Suppressor macrophage (primary cell): ENCODE data around the gene ADAMTS6.

Experiments
- DNase-seq, 4 experiments: peaks; one replicate each; pipeline ENCODE4 v3.0.0-alpha.2; 2020 to 2022

The ADAMTS6 gene

GRCh38 chr5:65142511-65143011 lies 339.2 kb downstream of the ADAMTS6 start:
- no peak for DNase-seq

- no peak for DNase-seq
Measured at GRCh38 chr5:65142016-65142415, 339.7 kb downstream of the ADAMTS6 start.

DNA sequence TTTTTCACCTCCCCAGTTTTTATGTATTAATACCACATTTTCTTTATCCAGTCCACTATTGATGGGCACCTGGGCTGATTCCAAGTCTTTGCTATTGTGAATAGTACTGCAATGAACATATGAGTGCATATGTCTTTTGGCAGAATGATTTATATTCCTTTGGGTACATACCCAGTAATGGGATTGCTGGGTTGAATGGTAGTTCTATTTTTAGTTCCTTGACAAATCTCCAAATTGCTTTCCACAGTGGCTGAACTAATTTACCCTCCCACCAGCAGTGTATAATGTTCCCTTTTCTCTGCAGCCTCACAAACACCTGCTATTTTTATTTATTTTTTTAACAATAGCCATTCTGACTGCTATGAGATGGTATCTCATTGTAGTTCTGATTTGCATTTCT lies 340.2 kb downstream of the ADAMTS6 start:
- DNase-seq: no peak

GRCh38 chr5:65137631-65138030 lies 344.1 kb downstream of the ADAMTS6 start:
- DNase-seq: no peak

DNA sequence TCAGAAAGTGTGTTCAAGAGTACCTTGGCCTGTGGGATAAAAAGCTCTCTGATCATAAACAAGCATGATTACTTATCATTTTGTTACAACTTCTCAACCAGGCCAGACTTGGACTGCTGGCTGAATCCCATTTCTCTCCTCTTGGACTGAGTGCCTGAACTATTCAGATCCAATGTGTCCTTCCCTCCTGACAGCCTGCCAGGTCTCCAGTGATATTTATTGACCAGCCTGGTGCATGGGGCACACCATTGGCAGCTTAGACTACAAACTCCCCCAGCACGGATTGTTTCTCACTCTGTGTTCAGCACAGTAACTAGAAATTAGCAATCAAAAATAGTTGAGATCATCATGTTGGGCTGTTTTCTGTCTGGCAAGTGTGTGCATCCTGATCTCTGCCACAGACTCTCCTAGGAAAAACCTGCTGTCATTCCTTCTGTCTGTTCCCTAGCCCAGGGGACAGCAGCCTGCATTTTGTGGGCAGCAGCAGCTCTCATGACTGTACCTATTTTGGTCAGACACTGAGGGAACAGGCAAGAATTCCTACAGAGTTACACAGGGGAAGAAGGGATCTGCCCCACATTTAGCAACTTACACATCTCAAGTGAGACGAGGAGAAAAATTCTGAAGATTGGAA lies 348.1 kb downstream of the ADAMTS6 start:
- DNase-seq: no peak

DNA sequence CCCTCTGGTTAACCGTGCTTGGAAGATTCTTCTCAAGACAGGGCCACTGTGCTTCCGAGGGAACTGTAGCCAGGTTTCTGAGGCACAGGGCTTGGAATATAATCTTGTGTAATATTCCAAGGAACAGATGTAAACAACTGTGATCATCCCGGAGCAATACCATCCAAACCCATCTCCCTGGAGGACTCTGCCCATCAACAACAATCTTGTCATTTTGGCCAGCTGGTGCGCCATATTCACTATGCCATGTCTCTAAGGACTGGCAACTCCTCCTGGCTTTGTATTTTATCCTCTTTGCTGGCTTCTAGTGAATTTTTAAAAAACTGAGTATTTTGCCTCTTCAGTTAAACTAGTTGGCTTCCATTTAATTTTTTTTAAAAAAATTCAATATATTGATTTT lies 349.3 kb downstream of the ADAMTS6 start:
- DNase-seq: no peak

GRCh38 chr5:65128226-65128625 lies 353.5 kb downstream of the ADAMTS6 start:
- no peak for DNase-seq

- DNase-seq: no peak
Measured at GRCh38 chr5:65127161-65127901, 354.4 kb downstream of the ADAMTS6 start.

- no peak for DNase-seq
Measured at GRCh38 chr5:65126542-65127069, 355.1 kb downstream of the ADAMTS6 start.

GRCh38 chr5:65125591-65126541 lies 355.9 kb downstream of the ADAMTS6 start:
- DNase-seq: no peak

GRCh38 chr5:65121880-65122436 lies 359.8 kb downstream of the ADAMTS6 start:
- peak; percentile 69 to 79 (median 72) for DNase-seq

- no peak for DNase-seq
Measured at GRCh38 chr5:65120371-65120967, 361.3 kb downstream of the ADAMTS6 start.

- DNase-seq: no peak
Measured at GRCh38 chr5:65117525-65117924, 364.2 kb downstream of the ADAMTS6 start.

GRCh38 chr5:65113771-65114170 lies 367.9 kb downstream of the ADAMTS6 start:
- DNase-seq: no peak

DNA sequence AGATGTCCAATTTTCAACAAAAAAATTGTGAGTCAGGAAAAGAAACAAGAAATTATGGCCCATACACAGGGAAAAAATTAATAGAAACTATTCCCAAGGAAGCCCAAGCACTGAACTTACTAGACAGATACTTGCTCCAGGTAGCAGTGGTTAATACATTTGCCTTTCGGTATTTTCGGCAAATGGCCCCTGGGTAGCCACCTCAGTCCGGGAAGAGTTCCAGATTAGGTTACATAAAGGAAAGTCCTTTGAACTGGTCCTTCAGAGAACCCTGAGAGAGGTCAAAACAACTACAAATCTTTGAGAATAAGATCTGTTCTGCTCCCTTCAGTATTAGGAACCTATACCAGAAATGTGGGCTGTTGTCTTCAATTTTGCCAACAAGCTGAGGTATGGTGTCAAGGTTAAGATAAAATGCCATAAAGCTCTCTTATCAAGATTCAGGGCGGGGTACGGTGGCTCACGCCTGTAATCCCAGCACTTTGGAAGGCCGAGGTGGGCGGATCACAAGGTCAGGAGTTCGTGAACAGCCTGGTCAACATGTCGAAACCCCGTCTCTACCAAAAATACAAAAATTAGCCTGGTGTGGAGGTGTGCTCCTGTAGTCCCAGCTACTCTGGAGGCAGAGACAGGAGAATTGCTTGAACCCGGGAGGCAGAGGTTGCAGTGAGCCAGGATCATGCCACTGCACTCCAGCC lies 369.6 kb downstream of the ADAMTS6 start:
- DNase-seq: no peak

GRCh38 chr5:65108786-65109743 lies 372.7 kb downstream of the ADAMTS6 start:
- no peak for DNase-seq

DNA sequence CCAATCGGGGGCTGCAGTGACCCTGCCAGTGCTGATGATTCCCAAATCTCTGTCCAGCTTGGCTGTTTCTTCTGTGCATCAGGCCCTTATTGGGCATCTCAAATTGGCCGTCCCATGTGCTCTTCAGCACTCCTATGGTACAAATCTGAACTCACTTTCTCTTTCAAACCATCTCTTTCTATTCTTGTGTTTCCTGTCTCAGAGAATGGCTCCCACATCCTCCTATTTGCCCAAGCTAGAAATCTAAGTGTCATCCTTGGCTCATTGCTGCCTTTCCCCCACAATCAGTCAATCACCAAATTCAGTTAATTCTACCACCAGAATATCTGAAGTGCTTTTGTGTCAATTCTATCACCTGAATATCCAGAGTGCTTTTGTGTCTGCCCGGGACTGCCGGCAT lies 376.4 kb downstream of the ADAMTS6 start:
- no peak for DNase-seq

DNA sequence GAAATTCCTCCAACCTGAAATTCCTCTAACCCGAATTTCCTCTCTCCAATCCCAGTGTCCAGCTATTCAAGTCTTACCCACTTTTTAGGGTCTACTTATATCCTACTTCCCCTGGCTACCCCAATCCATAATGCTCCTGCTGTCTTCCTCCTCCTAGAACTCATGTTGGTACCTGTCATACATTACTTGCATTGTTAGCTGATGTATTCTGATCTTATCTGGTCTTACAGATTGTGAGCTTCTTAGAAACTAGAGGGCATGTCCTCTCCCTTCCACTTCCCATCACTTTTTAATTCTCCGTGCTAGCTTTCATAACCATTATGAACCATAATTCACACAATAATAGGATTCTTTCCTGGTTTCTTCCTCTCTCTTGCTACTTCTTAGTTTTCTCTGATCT lies 376.9 kb downstream of the ADAMTS6 start:
- no peak for DNase-seq

DNA sequence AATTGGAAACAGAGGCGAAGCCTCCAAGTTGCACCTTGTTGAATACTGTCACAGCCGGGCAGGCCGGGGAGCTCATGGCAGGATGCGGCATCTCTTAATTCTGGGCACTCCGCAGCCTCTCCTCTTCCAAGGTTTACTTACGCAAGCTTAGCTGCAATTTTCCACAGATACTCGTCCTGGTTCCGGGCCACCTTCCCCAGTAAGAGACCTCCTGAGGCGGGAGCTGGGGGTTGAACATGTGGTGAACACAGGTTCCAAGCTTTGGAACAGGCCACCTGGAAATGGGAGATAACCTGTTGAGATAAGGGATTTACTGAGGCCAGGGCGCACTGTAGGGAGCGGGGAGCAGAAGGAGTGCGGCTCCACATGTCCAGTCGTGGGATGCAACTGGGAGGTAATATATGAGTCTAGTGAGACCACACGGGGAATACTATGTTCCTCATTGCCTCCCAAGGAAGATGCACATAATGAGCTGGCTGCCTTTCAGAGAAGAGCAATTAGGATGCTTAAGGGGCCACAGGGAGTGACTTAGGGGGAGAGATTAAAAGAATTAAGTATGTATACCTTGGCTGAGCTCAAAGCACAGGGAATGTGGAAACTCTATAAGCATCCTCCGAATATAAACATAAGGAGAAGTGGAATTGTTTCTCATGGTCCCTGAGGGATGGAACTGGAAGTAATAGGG lies 377.8 kb downstream of the ADAMTS6 start:
- no peak for DNase-seq
